KMS-11 (cell line): ENCODE data around the gene SPHK1.

Experiments used
- H2AFZ ChIP-seq: fragments of 200-600 bp; sonication (generic); 2 replicates; pipeline ENCODE4 v1.6.1; 2016; ENCODE audit warnings: antibody characterized with exemption, mixed run types, low read depth
- H3K27ac ChIP-seq: fragments of 200-600 bp; sonication (generic); 2 replicates; pipeline ENCODE4 v1.6.1; 2016; ENCODE audit warnings: mild to moderate bottlenecking, mixed run types
- H3K27me3 ChIP-seq: fragments of 200-600 bp; sonication (generic); 2 replicates; pipeline ENCODE4 v1.6.1; 2017; ENCODE audit warnings: mild to moderate bottlenecking, low read depth, mixed run types, moderate library complexity; ENCODE audit not compliant: insufficient read depth
- H3K36me3 ChIP-seq: fragments of 200-600 bp; sonication (generic); 2 replicates; pipeline ENCODE4 v1.6.1; 2017; ENCODE audit warnings: mild to moderate bottlenecking, mixed run types; ENCODE audit not compliant: insufficient read depth
- H3K4me1 ChIP-seq: fragments of 200-600 bp; sonication (generic); 2 replicates; pipeline ENCODE4 v1.6.1; 2016; ENCODE audit warnings: mild to moderate bottlenecking, low read depth, mixed run types; ENCODE audit not compliant: poor library complexity, severe bottlenecking
- H3K4me2 ChIP-seq: fragments of 200-600 bp; sonication (generic); 2 replicates; pipeline ENCODE4 v1.7.0; 2016; ENCODE audit warnings: mild to moderate bottlenecking, mixed run types
- H3K4me3 ChIP-seq: fragments of 200-600 bp; sonication (generic); IDR thresholded peaks from 2 replicates; pipeline ENCODE4 v1.6.1; 2017; ENCODE audit warnings: low read depth, low read length, mixed read lengths; ENCODE audit not compliant: insufficient read depth
- H3K79me2 ChIP-seq: fragments of 200-600 bp; sonication (generic); 2 replicates; pipeline ENCODE4 v1.6.1; 2016; ENCODE audit warnings: low read depth, mixed run types; ENCODE audit not compliant: insufficient read depth
- H3K9ac ChIP-seq: fragments of 200-600 bp; sonication (generic); 2 replicates; pipeline ENCODE4 v1.6.1; 2016; ENCODE audit warnings: mild to moderate bottlenecking, mixed run types
- H4K20me1 ChIP-seq: fragments of 200-600 bp; sonication (generic); 2 replicates; pipeline ENCODE4 v1.6.1; 2016; ENCODE audit warnings: mild to moderate bottlenecking, mixed run types; ENCODE audit not compliant: insufficient read depth
- CTCF ChIP-seq: fragments of 200-600 bp; sonication (generic); conservative IDR thresholded peaks from 2 replicates; pipeline ENCODE4 v1.6.1; 2017; ENCODE audit warnings: low read depth, mild to moderate bottlenecking, antibody characterized with exemption, low read length, moderate library complexity, mixed read lengths

Gene SPHK1

GRCh38 chr17:76367642-76368041 lies 16.8 kb upstream of the SPHK1 start:
- Histone ChIP-seq H3K27ac (no peak overlapping the region), H4K20me1 (no peaks in the 10 kb centered on the region), H3K79me2 (no peaks in the 10 kb centered on the region), H3K27me3 (peaks cover 4% of the 10 kb centered on the region; the same call in 1 of the 2 replicates), H3K4me1 (no peaks in the 10 kb centered on the region), H2AFZ (no peak overlapping the region), H3K9ac (no peak overlapping the region), H3K36me3 (no peaks in the 10 kb centered on the region), H3K4me3 (no peak overlapping the region), H3K4me2 (no peak overlapping the region)
- no peak for TF ChIP-seq CTCF

- Histone ChIP-seq H2AFZ (no peak overlapping the region), H3K4me2 (no peak overlapping the region), H3K36me3 (no peaks in the 10 kb centered on the region), H3K27me3 (peaks cover 4% of the 10 kb centered on the region; the same call in 1 of the 2 replicates), H3K9ac (no peak overlapping the region), H4K20me1 (no peaks in the 10 kb centered on the region), H3K79me2 (no peaks in the 10 kb centered on the region), H3K27ac (no peak overlapping the region), H3K4me3 (no peak overlapping the region), H3K4me1 (no peaks in the 10 kb centered on the region)
- TF ChIP-seq CTCF, result no peak
These were observed 15.9 kb upstream of the SPHK1 start for GRCh38 chr17:76368545-76368944.

GRCh38 chr17:76369379-76369778 lies 15.0 kb upstream of the SPHK1 start:
- TF ChIP-seq CTCF, result no peak
- Histone ChIP-seq H3K9ac (no peak overlapping the region), H3K27me3 (peaks cover 4% of the 10 kb centered on the region; the same call in 1 of the 2 replicates), H3K4me1 (no peaks in the 10 kb centered on the region), H3K36me3 (no peaks in the 10 kb centered on the region), H2AFZ (no peak overlapping the region), H3K79me2 (no peaks in the 10 kb centered on the region), H3K4me3 (no peak overlapping the region), H3K4me2 (no peak overlapping the region), H3K27ac (no peak overlapping the region), H4K20me1 (no peaks in the 10 kb centered on the region)

GRCh38 chr17:76369804-76370203 lies 14.6 kb upstream of the SPHK1 start:
- Histone ChIP-seq H3K4me1 (no peaks in the 10 kb centered on the region), H3K9ac (no peak overlapping the region), H3K4me2 (no peak overlapping the region), H4K20me1 (no peaks in the 10 kb centered on the region), H3K27ac (no peak overlapping the region), H2AFZ (no peak overlapping the region), H3K36me3 (no peaks in the 10 kb centered on the region), H3K27me3 (peaks cover 4% of the 10 kb centered on the region; the same call in 1 of the 2 replicates), H3K79me2 (no peaks in the 10 kb centered on the region), H3K4me3 (no peak overlapping the region)
- TF ChIP-seq CTCF, result no peak
